Stomach (tissue), 4 donors: Measurements from ENCODE around the gene MEN1.

Experiments used
- CTCF ChIP-seq, 7 experiments: fragments of 450-650 bp in 4 of 7; fragments of 200-600 bp in 3 of 7; sonication (generic) in 3 of 7; IDR thresholded peaks; one replicate each; pipeline ENCODE4 v1.5.1; 2016 to 2019; ENCODE audit warnings: antibody characterized with exemption in 7 of 7, control low read depth in 2 of 7, mild to moderate bottlenecking in 1 of 7
- POLR2A ChIP-seq, 4 donors: fragments of 450-650 bp; IDR thresholded peaks; one replicate each; pipeline ENCODE4 v1.6.1; 2016; ENCODE audit warnings: antibody characterized with exemption in 4 of 4, control low read depth in 2 of 4, mild to moderate bottlenecking in 1 of 4, moderate library complexity in 1 of 4
- POLR2AphosphoS5 ChIP-seq, 3 donors: sonication (generic); formaldehyde crosslinking; IDR thresholded peaks; one replicate each; pipeline ENCODE4 v1.6.1; 2016; ENCODE audit warnings: antibody characterized with exemption in 3 of 3

GRCh38 chr11:64769283-64769682 is 41.1 kb downstream of the MEN1 start:
- no peak for TF ChIP-seq CTCF (IDR thresholded peaks at IDR 0.05)
- TF ChIP-seq POLR2A (IDR thresholded peaks at IDR 0.05), result no peak
- TF ChIP-seq POLR2AphosphoS5 (IDR thresholded peaks at IDR 0.05), result no peak
